NCI-H1436 (cell line): ENCODE measurements around the gene GAK.
A peak's percentile ranks its signal among the peaks of the same experiment; 100 is the strongest.
"Not testable (repeated sequence)": the region's sequence is repeated elsewhere in the genome, so short reads cannot be mapped to it uniquely, and the experiment has no call there.

ENCODE experiments used
- DNase-seq: peaks from one replicate; lab custom pipeline; 2025; lab: John Stamatoyannopoulos, UW

The GAK gene

DNA sequence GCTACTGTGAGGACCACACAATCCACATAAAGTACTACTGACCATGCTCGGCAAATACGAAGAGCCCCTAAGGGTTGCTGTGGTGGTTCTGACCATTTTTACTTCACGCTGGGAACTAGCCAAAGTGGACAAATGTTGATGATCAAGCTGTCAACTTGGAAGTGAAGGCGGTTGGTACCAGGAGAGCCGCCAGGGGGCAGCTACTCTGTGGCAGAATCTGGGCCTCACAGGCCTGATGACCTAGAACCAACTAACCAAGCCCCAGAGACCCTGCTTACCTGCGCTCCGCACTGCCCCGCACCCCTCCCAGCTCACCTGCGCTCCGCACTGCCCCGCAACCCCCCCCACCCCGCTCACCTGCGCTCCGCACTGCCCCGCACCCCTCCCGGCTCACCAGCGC is 5.6 kb downstream of the GAK start:
- no peak for DNase-seq

GRCh38 chr4:925771-926500 is 6.2 kb downstream of the GAK start:
- no peak for DNase-seq

DNA sequence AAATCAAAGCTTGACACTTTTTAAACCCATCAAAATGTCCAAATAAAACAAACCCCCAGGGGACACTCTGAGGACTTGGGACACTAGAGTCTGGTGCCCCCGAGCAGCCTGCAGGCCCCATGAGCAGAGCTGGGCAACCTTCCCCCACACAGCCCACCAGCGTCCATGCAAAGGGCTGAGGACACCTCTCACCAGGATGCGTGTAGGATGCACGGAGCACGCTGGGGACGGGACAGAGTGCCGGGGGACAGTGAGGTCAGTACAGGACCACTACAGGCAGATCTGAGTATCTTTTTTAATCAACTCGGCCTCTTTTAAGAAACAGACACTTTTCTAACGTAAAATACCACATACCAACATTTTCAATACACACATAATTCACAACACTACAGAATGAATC is 6.9 kb downstream of the GAK start:
- DNase-seq = no peak

- DNase-seq = peak; percentile 97
Observed at GRCh38 chr4:924107-925096, 7.7 kb downstream of the GAK start.

GRCh38 chr4:921830-922331 is 10.2 kb downstream of the GAK start:
- DNase-seq = no peak

DNA sequence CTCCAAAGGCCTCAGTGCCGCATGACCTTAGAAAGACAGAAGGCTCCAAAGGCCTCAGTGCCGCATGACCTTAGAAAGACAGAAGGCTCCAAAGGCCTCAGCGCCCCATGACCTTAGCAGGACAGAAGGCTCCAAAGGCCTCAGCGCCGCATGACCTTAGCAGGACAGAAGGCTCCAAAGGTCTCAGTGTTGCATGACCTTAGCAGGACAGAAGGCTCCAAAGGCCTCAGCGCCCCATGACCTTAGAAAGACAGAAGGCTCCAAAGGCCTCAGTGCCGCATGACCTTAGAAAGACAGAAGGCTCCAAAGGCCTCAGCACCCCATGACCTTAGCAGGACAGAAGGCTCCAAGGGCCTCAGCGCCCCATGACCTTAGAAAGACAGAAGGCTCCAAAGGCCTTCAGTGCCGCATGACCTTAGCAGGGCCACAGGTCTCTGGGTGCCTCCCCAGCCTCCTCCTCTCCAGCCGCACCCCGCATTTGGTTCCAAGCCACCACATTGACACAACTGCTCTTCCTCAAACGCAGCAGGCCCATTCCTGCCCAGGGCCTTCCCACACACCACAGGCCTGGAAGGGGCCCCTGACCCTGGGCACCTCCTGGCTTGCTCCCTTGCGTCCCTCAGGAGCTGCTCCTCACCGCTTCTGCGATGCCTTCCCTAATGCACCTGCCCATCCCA is 13.0 kb downstream of the GAK start:
- DNase-seq = not testable (repeated sequence)

DNA sequence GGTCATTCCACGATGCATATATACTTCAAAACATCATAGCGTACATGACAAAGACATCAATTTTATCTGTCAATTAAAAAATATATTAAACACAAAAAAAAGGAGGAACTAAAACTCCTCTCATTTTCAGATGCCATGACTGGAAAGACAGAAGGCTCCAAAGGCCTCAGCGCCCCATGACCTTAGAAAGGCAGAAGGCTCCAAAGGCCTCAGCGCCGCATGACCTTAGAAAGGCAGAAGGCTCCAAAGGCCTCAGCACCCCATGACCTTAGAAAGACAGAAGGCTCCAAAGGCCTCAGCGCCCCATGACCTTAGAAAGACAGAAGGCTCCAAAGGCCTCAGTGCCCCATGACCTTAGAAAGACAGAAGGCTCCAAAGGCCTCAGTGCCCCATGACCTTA is 13.5 kb downstream of the GAK start:
- not testable (repeated sequence) for DNase-seq

DNA sequence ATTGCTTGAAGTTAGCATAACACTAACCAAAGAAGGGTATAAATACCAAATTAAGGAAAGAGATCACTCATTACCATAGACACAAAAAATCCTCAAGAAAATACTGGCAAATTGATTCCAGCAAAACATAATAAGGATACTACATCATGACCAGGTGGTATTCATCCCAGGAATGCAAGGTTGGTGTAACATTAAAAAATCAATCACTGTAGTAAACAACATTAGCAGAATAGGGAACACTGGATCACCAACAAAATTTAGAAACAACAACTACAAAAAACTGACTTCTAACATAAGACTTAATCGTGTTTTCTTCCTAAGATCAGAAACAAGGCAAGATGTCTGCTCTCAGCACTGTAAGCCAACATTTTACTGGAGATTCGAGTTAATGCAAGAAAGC is 14.1 kb downstream of the GAK start:
- no peak for DNase-seq

DNA sequence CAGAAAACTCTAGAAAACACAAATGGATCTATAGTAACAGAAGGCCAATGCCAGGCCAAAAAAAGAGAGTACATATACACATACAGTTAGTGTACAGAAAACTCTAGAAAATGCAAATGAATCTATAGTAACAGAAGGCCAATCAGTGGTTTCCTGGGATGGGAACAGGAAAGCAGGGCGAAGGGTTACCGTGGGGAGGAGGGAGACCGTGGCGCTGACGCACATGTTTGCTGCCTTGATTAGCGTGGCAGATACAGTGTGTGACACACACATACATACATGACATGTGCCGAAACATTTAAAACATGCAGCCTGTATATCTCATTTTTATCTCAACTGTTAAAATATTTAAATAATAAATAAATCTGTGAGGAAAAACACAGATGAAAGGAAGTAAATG is 14.7 kb downstream of the GAK start:
- DNase-seq = no peak

DNA sequence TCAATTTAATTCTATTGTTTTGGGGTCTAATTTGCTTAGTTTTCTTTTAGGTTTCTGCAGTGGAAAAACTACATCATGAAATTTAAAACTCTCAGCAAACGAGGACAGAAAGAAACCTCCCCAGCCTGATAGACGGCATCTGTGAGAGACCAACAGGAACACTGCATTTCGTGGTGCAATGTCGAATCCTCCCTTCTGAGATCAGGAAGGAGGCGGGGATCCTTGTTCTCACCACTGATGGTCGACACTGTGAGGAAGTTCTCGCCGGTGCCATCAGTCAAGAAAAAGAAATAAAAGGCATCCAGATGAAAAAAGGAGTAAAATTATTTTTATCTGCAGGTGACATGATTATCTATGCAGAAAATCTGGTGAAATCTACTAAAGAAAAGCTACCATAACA is 16.5 kb downstream of the GAK start:
- DNase-seq = no peak

- no peak for DNase-seq
Observed at GRCh38 chr4:915041-915474, 17.1 kb downstream of the GAK start.

DNA sequence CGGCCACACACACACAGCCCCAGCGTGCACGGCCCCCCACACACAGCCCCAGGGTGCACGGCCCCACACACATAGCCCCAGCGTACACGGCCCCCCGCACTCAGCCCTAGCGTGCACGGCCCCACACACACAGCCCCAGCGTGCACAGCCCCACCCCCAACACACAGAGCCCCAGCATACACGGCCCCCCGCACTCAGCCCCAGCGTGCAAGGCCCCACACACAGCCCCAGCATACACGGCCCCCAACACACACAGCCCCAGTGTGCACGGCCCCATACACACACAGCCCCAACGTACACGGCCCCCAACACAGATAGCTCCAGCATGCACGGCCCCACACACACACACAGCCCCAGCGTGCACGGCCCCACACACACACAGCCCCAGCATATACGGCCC is 17.6 kb downstream of the GAK start:
- no peak for DNase-seq

- no peak for DNase-seq
Observed at GRCh38 chr4:913280-913618, 18.9 kb downstream of the GAK start.

DNA sequence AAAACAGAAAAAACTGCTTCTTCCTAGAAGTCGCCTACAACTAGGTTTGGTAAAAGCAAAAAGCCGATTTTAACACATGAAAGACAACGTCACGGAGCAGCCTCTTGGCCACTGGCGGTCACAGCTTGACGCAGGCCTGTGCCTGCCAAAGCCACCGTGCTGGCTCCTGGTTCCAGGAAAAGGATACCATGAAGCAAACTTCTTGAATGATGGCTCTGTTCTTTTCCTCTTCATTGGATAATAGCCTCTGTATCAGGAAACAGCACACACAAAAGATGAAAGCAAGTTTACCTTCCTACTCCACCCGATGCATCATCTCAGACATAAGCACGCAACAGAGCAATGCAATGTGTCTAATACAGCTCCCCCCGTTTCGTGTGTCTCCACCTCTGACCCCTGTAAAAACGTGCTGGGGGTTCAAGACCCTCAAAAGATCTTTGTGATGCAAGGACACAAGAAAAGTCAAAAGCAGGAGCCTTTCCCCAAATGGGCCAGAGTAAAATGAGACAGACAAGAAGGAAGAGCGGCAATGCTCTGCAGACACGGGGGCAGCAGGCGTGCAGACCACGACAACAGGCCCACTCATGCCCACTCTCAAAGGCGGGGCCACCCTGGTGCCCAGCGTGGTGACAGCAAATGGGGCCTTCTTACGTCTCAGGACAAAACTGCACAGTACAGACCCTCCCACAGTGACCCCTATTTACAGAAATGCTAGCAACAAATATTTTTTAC is 19.4 kb downstream of the GAK start:
- no peak for DNase-seq

GRCh38 chr4:911871-912490 is 20.1 kb downstream of the GAK start:
- no peak for DNase-seq

- no peak for DNase-seq
Observed at GRCh38 chr4:911221-911751, 20.8 kb downstream of the GAK start.

GRCh38 chr4:910366-911091 is 21.6 kb downstream of the GAK start:
- no peak for DNase-seq

DNA sequence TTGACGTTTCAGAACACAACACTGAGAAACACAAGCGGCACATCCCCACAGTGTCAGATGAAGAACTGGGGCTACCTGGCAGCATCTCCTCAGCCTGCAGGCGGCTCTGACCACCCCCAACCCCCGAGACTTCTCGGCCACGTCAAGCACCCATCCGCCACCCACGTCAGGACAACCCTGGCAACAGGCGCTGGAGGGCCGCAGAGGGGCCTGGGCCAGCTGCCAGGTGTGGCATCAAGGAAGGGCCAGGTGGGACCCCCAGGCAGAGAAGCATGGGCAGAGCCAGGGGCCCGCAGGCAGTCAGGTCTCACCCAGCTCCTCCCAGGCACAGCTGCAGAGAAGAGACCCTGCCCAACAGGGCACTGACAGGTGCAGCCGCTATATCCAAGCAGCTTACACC is 22.3 kb downstream of the GAK start:
- no peak for DNase-seq

DNA sequence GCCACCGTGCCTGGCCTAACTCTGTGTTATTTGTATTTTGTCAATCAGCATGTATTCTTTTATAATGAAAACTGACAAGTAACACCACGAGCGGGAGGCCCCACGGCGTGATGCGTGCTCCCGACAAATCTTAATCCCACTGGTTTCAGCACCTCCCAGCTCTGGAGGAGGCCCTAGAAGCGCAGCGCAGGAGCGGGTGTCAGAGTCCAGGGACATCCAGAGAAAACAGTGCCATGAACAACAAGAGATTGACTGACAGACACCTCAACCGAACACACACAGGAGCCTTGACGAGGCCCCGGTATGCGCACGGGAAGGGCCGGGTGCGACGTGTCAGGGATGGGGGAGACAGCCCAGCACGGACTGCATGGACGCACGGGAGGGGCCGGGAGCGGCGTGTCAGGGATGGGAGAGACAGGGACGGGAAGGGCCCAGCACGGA is 23.0 kb downstream of the GAK start:
- no peak for DNase-seq

- no peak for DNase-seq
Observed at GRCh38 chr4:907691-908425, 24.3 kb downstream of the GAK start.
